Posterior cingulate gyrus (tissue), 11 donors: ENCODE measurements around the gene GLIPR1L2.
"Not testable (repeated sequence)": the region's sequence is repeated elsewhere in the genome, so short reads cannot be mapped to it uniquely, and the experiment has no call there.

Experiments used
- DNase-seq, 10 donors: peaks; one replicate each; pipeline versions ENCODE4 v3.0.0 to v3.0.0-alpha.2; 2020 to 2021; ENCODE audit warnings: mixed read lengths in 3 of 10
- intact Hi-C: fragments of 100-400 bp; cut with DNase I; formaldehyde crosslinking; loops from one replicate; pipeline ENCODE4 v1.15.1; 2023

Gene GLIPR1L2

GRCh38 chr12:75428767-75429166, 37.9 kb downstream of the GLIPR1L2 start:
- intact Hi-C loops = no loop called here
- DNase-seq = peak in 1 of 10 donors; percentile 38

DNA sequence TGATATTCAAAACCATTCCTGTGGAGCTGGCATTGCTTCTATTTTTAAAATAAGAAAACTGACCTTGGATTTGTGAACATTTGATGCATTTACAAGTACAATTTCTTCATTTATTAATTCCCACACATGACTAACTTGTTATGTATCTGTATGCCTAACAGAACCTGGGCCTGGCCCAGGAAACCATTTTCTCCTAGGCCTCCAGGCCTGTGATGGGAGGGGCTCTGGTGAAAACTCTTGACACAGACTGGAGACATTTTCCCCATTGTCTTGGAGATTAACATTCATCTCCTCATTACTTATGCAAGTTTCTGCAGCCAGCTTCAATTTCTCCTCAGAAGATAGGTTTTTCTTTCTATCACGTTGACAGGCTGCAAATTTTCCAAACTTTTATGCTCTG, 42.0 kb downstream of the GLIPR1L2 start:
- intact Hi-C loops = no loop called here
- DNase-seq = no peak

DNA sequence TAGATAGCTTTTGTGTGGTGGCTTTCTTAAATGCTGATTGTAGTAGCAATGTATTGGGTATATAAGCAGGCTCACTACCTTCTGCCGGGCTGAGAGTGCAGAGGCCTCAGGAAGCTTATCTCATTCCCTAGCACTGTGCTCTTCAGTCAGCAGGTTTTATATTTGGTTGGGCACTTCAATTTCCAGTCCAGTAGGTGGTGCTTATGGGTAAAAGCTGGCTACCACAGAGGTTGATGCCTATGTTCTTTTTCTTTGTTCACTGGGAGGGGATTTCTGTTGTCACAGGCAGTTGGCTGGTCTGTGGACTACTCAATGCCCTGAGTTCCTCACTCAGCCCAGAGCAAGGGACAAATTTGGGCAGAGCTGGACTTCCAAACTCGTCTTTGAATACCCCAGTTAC, 46.7 kb downstream of the GLIPR1L2 start:
- no peak for DNase-seq
- intact Hi-C loops = no loop called here

DNA sequence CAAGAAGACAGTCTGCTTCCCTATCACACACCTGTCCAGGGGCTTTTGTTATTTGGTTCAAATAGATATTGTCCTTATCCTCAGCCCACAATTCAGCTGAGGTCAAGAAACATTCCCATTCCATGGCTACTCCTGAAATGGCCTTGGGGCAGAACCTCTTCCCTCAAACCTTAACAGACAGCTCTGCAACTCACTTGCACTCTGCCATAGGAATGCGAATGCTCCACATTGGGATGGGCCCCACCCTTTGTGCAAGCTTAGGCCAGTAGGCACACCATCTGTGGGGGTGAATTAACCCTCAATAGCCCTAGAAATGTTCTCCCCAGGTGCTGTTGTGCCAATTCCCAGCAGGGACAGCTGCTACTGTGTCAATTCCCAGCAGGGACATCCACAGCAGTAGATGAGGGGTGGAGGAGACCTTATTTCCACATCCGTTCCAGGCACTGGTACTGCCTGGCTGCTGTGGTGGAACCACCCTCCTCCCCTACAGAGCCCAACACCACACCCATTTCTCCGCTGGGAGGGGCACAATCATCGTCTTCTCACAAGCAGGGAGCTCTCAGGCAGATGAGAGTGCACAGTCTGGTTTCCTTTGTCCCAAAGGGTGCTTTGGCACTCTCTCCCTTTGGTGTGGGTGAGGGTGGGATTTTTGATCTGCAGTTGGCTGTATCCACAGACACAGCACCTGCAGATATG, 47.3 kb downstream of the GLIPR1L2 start:
- peak in 1 of 10 donors; percentile 52 for DNase-seq
- intact Hi-C loops = no loop called here

GRCh38 chr12:75439048-75439447, 48.2 kb downstream of the GLIPR1L2 start:
- intact Hi-C loops = no loop called here
- no peak for DNase-seq

DNA sequence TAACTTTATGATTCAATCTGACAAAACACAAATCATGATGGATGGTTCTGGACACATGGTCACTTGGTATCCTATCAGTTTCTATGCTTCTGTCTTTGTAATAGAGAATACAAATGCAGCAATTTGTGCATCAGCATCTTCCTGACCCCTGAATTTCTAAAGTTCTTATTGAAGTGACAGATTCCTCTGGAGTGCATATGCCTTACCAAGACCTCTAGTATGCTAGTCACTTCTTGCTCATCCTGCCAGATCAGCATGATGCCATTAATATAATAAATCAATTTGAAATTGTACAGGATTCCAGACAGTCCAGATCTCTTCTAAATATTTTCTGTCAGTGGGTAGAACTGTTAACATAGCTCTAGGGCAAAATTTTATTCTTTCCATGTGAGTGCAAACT, 49.0 kb downstream of the GLIPR1L2 start:
- no peak for DNase-seq
- intact Hi-C loops = no loop called here

- peak in 1 of 10 donors; percentile 50 for DNase-seq
- intact Hi-C loops = not testable (repeated sequence)
Measured at GRCh38 chr12:75441687-75442449, 51.0 kb downstream of the GLIPR1L2 start.

- DNase-seq = not testable (repeated sequence)
Measured at GRCh38 chr12:75442454-75442853, 51.6 kb downstream of the GLIPR1L2 start.

GRCh38 chr12:75443709-75444108, 52.8 kb downstream of the GLIPR1L2 start:
- no peak for DNase-seq
- intact Hi-C loops = no loop called here

More at GRCh38 chr12:75442454-75442853, 51.6 kb downstream of the GLIPR1L2 start:
- intact Hi-C loops = not testable (repeated sequence)

GRCh38 chr12:75444429-75445136, 53.7 kb downstream of the GLIPR1L2 start:
- intact Hi-C loops = no loop called here
- DNase-seq = no peak

DNA sequence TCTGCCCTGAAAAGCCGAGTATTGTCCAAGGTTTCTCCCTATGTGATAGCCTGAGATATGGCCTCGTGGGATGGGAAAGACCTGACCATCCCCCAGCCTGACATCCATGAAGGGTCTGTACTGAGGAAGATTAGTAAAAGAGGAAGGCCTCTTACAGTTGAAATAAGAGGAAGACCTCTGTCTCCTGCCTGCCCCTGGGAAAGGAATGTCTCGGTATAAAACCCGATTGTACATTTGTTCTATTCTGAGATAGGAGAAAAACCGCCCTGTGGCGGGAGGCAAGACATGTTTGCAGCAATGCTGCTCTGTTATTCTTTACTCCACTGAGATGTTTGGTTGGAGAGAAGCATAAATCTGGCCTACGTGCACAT, 54.2 kb downstream of the GLIPR1L2 start:
- DNase-seq, intact Hi-C loops: not testable (repeated sequence)

GRCh38 chr12:75446857-75447256, 56.0 kb downstream of the GLIPR1L2 start:
- intact Hi-C loops = no loop called here
- DNase-seq = no peak

- no peak for DNase-seq
- intact Hi-C loops = no loop called here
Measured at GRCh38 chr12:75447691-75448393, 57.0 kb downstream of the GLIPR1L2 start.

GRCh38 chr12:75452675-75453330, 61.9 kb downstream of the GLIPR1L2 start:
- intact Hi-C loops = no loop called here
- DNase-seq = no peak

- DNase-seq = no peak
- intact Hi-C loops = no loop called here
Measured at GRCh38 chr12:75455839-75456238, 65.0 kb downstream of the GLIPR1L2 start.

GRCh38 chr12:75457191-75457590, 66.3 kb downstream of the GLIPR1L2 start:
- intact Hi-C loops = no loop called here
- no peak for DNase-seq

GRCh38 chr12:75457866-75458265, 67.0 kb downstream of the GLIPR1L2 start:
- DNase-seq, intact Hi-C loops: not testable (repeated sequence)

- intact Hi-C loops = no loop called here
- DNase-seq = no peak
Measured at GRCh38 chr12:75459755-75460154, 68.9 kb downstream of the GLIPR1L2 start.

- intact Hi-C loops = no loop called here
- no peak for DNase-seq
Measured at GRCh38 chr12:75460204-75460603, 69.3 kb downstream of the GLIPR1L2 start.
